HG03097 (cell line): ENCODE results near the gene UVRAG.
"Not testable (repeated sequence)": the region's sequence is repeated elsewhere in the genome, so short reads cannot be mapped to it uniquely, and the experiment has no call there.

Experiments used
- ATAC-seq: cut with Tn5 transposase; IDR thresholded peaks from one replicate; pipeline ENCODE4 v1.9.1; 2021; ENCODE audit not compliant: unreplicated experiment, low FRiP score

UVRAG gene

DNA sequence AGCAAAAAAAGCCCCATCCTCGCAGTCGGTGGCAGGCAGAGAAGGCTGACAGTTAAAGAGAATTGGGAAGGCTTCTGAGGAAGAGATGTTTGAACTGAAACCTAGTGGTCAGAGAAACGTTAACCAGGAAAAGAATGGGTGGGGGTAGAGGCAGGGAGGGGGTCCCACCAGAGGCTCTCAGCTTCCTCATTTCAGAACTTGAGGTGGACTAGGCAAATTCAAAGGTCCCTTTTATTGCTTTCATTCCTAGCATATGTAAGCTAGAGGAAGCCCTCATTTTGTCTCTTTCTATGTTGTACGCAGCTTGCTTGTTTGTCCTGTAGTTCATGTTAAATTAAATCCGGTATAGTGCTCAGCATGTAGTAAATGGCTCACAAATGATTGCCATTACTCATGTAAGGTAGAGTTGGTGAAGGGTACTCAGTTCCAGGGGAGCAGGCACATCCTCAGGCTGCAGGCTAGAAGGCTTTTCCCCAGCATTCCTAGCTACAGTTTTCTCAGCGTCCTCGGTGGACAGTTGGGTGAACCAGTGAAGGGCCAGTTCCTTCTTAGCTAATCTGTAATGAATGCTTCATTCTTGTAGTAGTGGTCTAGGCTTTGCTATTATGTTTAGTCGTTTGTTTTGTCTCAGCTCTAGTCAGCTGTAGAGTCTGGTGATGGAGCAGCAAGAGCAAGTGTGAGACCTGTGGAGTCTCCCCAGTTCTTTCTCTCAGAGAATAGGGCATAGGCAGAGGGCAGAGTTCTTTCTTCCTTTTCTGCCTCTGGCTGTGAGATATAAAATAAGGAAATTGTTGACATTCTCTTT is 58.6 kb downstream of the UVRAG start:
- ATAC-seq, result peak; percentile 65

DNA sequence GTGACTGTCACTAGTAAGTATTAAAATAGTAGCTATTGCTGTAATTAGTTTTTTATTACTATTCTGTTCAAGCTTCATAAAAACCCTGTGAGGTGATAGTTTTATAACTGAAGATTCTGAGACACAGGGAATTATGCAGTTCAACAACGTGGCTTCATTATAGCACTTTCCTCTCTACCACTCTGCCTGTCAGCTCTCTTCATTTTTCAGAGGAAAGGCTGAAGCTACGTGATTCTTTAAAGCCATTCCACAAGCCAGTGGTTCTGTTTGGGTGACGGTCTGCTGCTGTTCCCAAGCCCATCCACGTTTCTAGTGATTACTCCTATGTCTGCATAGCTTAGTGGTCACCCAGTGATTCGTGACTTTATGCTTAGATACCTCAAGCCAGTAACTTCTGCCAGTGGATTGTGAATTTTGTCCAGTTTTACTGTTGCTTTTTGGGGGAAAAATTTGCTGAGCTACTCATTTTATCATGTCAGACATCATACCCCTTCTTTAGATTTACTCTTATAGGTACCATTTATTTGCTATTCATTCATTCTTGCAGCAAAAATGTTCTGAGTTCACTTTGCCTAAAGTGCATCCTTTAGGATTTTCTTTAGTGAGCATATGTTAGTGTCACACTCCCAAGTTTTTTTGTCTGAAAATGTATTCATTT is 59.8 kb downstream of the UVRAG start:
- no peak for ATAC-seq

DNA sequence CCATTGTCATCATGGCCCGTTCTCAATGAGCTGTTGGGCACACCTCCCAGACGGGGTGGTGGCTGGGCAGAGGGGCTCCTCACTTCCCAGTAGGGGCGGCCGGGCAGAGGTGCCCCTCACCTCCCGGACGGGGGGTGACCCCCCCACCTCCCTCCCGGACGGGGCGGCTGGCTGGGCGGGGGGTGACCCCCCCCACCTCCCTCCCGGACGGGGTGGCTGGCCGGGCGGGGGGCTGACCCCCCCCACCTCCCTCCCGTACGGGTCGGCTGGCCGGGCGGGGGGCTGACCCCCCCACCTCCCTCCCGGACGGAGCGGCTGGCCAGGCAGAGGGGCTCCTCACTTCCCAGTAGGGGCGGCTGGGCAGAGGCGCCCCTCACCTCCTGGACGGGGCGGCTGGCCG is 62.3 kb downstream of the UVRAG start:
- ATAC-seq, result not testable (repeated sequence)

- not testable (repeated sequence) for ATAC-seq
These were observed 62.9 kb downstream of the UVRAG start for GRCh38 chr11:75877931-75878330.

DNA sequence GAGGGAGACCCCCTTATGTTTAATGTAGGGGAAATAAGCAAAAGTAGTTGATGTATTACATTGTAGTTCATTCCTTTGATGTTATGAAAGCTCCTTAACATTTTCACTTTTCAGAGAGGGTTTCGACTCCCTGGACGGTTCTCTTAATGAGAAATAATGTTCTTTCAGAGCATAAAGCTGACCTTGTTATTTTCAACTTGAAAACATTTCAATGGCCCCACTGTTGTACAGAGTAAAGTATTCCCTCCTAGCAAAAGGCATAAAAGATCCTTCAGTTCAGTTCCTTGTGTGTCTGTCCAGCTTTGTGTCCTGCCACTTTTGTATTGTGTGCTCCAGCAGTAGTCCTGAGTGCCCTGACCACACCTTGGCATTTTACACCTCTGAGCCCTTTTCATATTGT is 63.9 kb downstream of the UVRAG start:
- ATAC-seq, result no peak

DNA sequence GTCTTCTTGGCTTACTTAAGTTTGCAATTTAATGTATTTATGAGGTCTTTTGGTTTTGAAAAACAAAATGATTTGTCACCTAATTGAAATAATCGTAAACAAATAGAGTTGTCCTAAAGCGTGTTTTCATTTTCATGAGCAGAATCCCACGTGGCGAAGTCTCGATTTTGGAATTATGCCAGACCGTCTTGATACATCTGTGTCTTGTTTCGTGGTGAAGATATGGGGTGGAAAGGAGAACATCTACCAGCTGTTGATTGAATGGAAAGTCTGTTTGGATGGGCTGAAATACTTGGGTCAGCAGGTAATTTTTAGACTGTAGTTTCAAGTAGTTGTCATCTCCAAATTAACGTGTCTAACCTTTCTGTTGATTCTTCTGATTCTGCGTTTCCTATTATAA is 64.7 kb downstream of the UVRAG start:
- no peak for ATAC-seq

GRCh38 chr11:75880343-75880742 is 65.3 kb downstream of the UVRAG start:
- not testable (repeated sequence) for ATAC-seq

- ATAC-seq, result no peak
These were observed 69.3 kb downstream of the UVRAG start for GRCh38 chr11:75884321-75884720.

DNA sequence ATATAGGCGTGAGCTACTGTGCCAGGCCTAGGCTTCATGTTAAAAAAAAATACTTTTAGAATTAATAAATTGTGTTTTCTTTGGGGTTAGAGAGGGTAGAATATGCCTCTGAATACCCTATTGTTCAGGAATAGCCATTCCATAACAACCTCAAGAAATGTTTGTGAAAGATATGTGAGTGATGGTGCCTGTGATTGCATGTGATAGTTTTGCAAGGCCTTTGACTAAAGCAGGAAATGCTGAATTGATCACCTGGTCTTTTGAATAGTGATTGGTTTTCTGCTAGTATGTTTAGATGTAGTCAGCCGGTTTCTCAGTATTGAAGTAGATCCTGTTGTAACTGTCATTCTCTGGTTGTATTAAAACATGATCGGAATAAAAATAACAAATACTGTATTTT is 73.4 kb downstream of the UVRAG start:
- no peak for ATAC-seq

DNA sequence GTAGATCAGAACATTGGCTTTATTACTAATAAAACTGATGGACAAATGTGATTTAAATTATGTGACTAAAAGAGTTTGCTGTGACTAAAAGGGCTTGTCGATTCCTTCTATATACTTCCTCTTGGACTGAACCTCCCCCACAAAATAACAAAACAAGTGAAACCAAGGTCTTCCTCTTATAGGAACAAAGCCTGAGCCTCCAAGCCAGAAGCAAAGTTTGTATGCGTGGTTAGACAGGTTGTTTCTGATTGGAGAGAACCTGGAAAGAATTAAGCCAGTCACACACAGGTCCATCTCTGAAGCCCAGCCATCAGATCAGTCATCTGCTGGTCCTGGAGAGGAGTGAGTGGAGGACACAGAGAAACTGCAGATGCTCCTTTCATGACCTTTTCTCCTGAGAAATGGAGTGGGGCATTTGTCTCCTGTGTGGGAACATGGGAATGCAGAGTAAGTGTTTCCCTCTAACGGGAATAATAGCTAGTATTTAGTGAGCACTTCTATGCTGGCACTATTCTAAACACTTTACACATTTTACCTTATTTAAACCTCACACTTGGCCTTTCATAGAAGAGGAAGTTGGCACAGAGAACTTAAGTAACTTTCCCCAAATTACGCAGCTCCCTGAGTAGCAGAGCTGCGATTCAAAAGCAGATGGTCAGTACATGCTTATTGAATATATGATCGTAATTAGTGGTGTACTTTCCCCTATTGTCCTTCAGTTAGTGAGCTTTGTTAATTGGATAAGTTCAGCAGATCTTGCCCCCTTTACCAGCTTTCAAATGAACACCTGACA is 77.1 kb downstream of the UVRAG start:
- no peak for ATAC-seq

GRCh38 chr11:75893251-75893650 is 78.2 kb downstream of the UVRAG start:
- ATAC-seq, result no peak

- ATAC-seq, result no peak
These were observed 79.1 kb downstream of the UVRAG start for GRCh38 chr11:75894036-75894585.

- no peak for ATAC-seq
These were observed 81.9 kb downstream of the UVRAG start for GRCh38 chr11:75896843-75897419.

DNA sequence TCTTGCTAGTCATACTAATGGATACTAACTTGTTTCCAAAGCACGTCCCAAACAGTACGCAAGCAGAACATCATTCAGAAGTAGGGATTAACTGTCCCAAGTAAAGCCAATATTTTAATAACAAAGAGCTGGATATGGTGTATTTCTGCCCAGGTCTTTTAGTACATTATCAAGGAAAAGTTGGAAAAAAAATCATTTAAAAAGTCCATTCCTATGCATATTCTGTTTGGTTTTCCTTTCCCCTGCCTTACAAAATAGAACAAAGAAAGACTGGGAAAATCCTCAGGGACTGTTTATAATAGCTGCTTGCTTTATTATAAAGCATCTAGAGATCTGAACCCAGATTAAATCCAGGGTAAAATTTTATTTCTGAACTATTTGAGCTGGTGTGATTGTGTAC is 83.9 kb downstream of the UVRAG start:
- ATAC-seq, result no peak

GRCh38 chr11:75899806-75900205 is 84.8 kb downstream of the UVRAG start:
- no peak for ATAC-seq

DNA sequence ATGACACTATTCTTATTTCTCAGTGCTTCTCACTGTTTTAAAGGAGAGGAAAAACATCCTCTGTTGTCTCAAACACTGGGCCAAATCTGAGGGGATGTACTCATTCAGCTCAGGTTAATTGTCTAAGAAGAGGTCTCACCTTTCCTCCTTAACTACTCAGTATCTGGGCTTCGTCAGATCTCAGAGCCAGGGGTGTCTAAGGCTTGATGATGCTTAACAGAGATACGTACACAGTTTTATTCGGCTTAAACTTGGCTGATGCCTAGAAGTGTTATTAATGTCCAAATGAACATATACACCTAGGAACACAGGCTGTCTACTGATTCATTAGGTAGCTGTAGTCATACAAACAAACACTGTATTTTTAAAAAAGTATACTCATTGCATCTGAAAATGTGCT is 85.8 kb downstream of the UVRAG start:
- ATAC-seq, result no peak

GRCh38 chr11:75902631-75903030 is 87.6 kb downstream of the UVRAG start:
- no peak for ATAC-seq

GRCh38 chr11:75903276-75903675 is 88.3 kb downstream of the UVRAG start:
- no peak for ATAC-seq

GRCh38 chr11:75905434-75905833 is 90.4 kb downstream of the UVRAG start:
- ATAC-seq, result no peak

DNA sequence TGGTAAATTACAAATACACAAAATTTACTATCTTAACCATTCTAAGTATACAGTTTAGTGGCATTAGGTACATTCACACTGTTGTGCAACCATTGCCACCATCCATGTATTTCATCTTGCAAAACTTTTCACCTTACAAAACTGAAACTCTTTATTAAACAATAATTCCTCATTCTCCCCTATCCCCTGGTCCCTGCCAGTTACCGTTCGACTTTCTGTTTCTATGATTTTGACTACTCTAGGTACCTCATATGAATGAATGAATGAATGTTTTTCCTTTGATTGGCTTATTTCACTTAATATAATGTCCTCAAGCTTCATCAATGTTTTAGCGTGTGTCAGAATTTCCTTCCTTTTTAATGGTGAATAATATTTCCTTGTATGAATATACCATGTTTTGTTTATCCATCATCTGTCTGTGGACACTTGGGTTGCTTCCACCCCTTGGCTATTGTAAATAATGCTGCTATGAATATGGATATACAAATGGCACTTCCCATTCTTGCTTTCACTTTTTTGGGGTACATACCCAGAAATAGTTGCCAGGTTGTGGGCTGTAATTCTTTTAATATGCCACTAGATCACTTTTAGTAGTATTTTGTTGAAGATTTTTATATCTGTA is 93.0 kb downstream of the UVRAG start:
- no peak for ATAC-seq
